HG02870 (cell line): ENCODE measurements around the gene PARD3B.
"Not testable (repeated sequence)": the region's sequence is repeated elsewhere in the genome, so short reads cannot be mapped to it uniquely, and the experiment has no call there.

Source experiments
- ATAC-seq: cut with Tn5 transposase; IDR thresholded peaks from one replicate; pipeline ENCODE4 v1.9.1; 2021; ENCODE audit warnings: mild to moderate bottlenecking, moderate library complexity; ENCODE audit not compliant: unreplicated experiment

Gene PARD3B

GRCh38 chr2:205217004-205217403 is 671.7 kb downstream of the PARD3B start:
- no peak for ATAC-seq

GRCh38 chr2:205218056-205218455 is 672.8 kb downstream of the PARD3B start:
- ATAC-seq: no peak

- ATAC-seq: not testable (repeated sequence)
Observed at GRCh38 chr2:205218816-205219215, 673.5 kb downstream of the PARD3B start.

GRCh38 chr2:205220559-205220958 is 675.3 kb downstream of the PARD3B start:
- no peak for ATAC-seq

GRCh38 chr2:205232086-205232485 is 686.8 kb downstream of the PARD3B start:
- ATAC-seq: no peak

- no peak for ATAC-seq
Observed at GRCh38 chr2:205235434-205235833, 690.2 kb downstream of the PARD3B start.

- no peak for ATAC-seq
Observed at GRCh38 chr2:205237524-205237923, 692.2 kb downstream of the PARD3B start.

GRCh38 chr2:205245001-205245400 is 699.7 kb downstream of the PARD3B start:
- no peak for ATAC-seq

- no peak for ATAC-seq
Observed at GRCh38 chr2:205245652-205246051, 700.4 kb downstream of the PARD3B start.

GRCh38 chr2:205259121-205259520 is 713.8 kb downstream of the PARD3B start:
- ATAC-seq: no peak

GRCh38 chr2:205261516-205262020 is 716.3 kb downstream of the PARD3B start:
- no peak for ATAC-seq

- ATAC-seq: no peak
Observed at GRCh38 chr2:205267323-205267722, 722.0 kb downstream of the PARD3B start.

GRCh38 chr2:205270689-205271088 is 725.4 kb downstream of the PARD3B start:
- ATAC-seq: no peak

- ATAC-seq: no peak
Observed at GRCh38 chr2:205273148-205273547, 727.9 kb downstream of the PARD3B start.

- no peak for ATAC-seq
Observed at GRCh38 chr2:205273627-205274026, 728.4 kb downstream of the PARD3B start.

- no peak for ATAC-seq
Observed at GRCh38 chr2:205274801-205275200, 729.5 kb downstream of the PARD3B start.

GRCh38 chr2:205276116-205276777 is 731.0 kb downstream of the PARD3B start:
- no peak for ATAC-seq

- ATAC-seq: no peak
Observed at GRCh38 chr2:205280596-205281236, 735.4 kb downstream of the PARD3B start.

GRCh38 chr2:205283736-205284270 is 738.5 kb downstream of the PARD3B start:
- no peak for ATAC-seq

GRCh38 chr2:205284334-205284733 is 739.1 kb downstream of the PARD3B start:
- ATAC-seq: no peak

- no peak for ATAC-seq
Observed at GRCh38 chr2:205287316-205287715, 742.0 kb downstream of the PARD3B start.

- no peak for ATAC-seq
Observed at GRCh38 chr2:205288686-205289085, 743.4 kb downstream of the PARD3B start.
